Neural cell (in vitro differentiated cells): ENCODE results near the gene P2RX6.

ENCODE experiments used
- CTCF ChIP-seq: fragments of 450-650 bp; IDR thresholded peaks from 2 replicates; pipeline ENCODE4 v1.5.1; 2014; ENCODE audit warnings: antibody characterized with exemption, mild to moderate bottlenecking, moderate library complexity; ENCODE audit not compliant: poor library complexity, severe bottlenecking
- EZH2 ChIP-seq: fragments of 200-600, 300-800 bp; shearing (Covaris generic), sonication (generic); IDR thresholded peaks from 2 replicates; pipeline ENCODE4 v1.6.1; 2014; ENCODE audit warnings: antibody characterized with exemption, low read length, borderline replicate concordance, mild to moderate bottlenecking; ENCODE audit not compliant: insufficient read depth, poor library complexity, severe bottlenecking
- REST ChIP-seq: IDR thresholded peaks from 2 replicates; pipeline ENCODE4 v1.6.1; 2012; ENCODE audit warnings: borderline replicate concordance
- SMC3 ChIP-seq: fragments of 450-650 bp; conservative IDR thresholded peaks from 2 replicates; pipeline ENCODE4 v1.6.1; 2014; ENCODE audit warnings: antibody characterized with exemption, mild to moderate bottlenecking, moderate library complexity; ENCODE audit not compliant: poor library complexity

- TF ChIP-seq CTCF = no peak
- TF ChIP-seq EZH2 = no peak
- TF ChIP-seq SMC3 = no peak
- no peak for TF ChIP-seq REST
Observed at GRCh38 chr22:20992056-20992442, 22.9 kb upstream of the P2RX6 start.
